NCI-H1105 (cell line): ENCODE results near the gene DNMT3A.
A peak's percentile ranks its signal among the peaks of the same experiment; 100 is the strongest.

Source experiments
- DNase-seq: peaks from one replicate; lab custom pipeline; 2025; lab: John Stamatoyannopoulos, UW

The DNMT3A gene

GRCh38 chr2:25341753-25342371 lies at the start of gene DNMT3A:
Gene DNMT3A (minus strand): TSS chr2:25341925. CDS start chr2:25313984, 27,941 bp downstream.
- peak; percentile 54 for DNase-seq

- no peak for DNase-seq
Measured at GRCh38 chr2:25389161-25389560, 47.4 kb upstream of the DNMT3A start.

- DNase-seq, result no peak
Measured at GRCh38 chr2:25388491-25388890, 46.8 kb upstream of the DNMT3A start.

- DNase-seq, result no peak
Measured at GRCh38 chr2:25387876-25388449, 46.2 kb upstream of the DNMT3A start.

- DNase-seq, result no peak
Measured at GRCh38 chr2:25386971-25387875, 45.5 kb upstream of the DNMT3A start.

GRCh38 chr2:25385910-25386309 lies 44.2 kb upstream of the DNMT3A start:
- no peak for DNase-seq

- DNase-seq, result no peak
Measured at GRCh38 chr2:25383806-25384205, 42.1 kb upstream of the DNMT3A start.

- no peak for DNase-seq
Measured at GRCh38 chr2:25381502-25381901, 39.8 kb upstream of the DNMT3A start.

GRCh38 chr2:25380586-25381375 lies 39.1 kb upstream of the DNMT3A start:
- DNase-seq, result no peak

GRCh38 chr2:25380023-25380422 lies 38.3 kb upstream of the DNMT3A start:
- no peak for DNase-seq

- DNase-seq, result no peak
Measured at GRCh38 chr2:25379535-25379934, 37.8 kb upstream of the DNMT3A start.

GRCh38 chr2:25378731-25379490 lies 37.2 kb upstream of the DNMT3A start:
- no peak for DNase-seq

GRCh38 chr2:25377822-25378421 lies 36.2 kb upstream of the DNMT3A start:
- DNase-seq, result no peak

GRCh38 chr2:25376750-25377621 lies 35.3 kb upstream of the DNMT3A start:
- DNase-seq, result peak; percentile 86

- no peak for DNase-seq
Measured at GRCh38 chr2:25375989-25376545, 34.3 kb upstream of the DNMT3A start.

- no peak for DNase-seq
Measured at GRCh38 chr2:25375371-25375988, 33.8 kb upstream of the DNMT3A start.

GRCh38 chr2:25374827-25375226 lies 33.1 kb upstream of the DNMT3A start:
- no peak for DNase-seq

- DNase-seq, result no peak
Measured at GRCh38 chr2:25374411-25374810, 32.7 kb upstream of the DNMT3A start.

GRCh38 chr2:25373269-25373981 lies 31.7 kb upstream of the DNMT3A start:
- DNase-seq, result peak; percentile 91
